Trophoblast cell (in vitro differentiated cells and primary cell): ENCODE measurements around the gene C1GALT1.

Experiments used
- DNase-seq, 2 donors: peaks; one replicate each; pipeline ENCODE4 v3.0.0-alpha.2; 2016
- H2AFZ ChIP-seq: 2 replicates; pipeline ENCODE4 v1.6.1; 2013; ENCODE audit warnings: low read length, moderate library complexity, mild to moderate bottlenecking; ENCODE audit not compliant: insufficient read depth, poor library complexity
- H2AK5ac ChIP-seq: 2 replicates; pipeline ENCODE4 v1.6.1; 2013; ENCODE audit warnings: mild to moderate bottlenecking, low read length
- H2BK120ac ChIP-seq: 2 replicates; pipeline ENCODE4 v1.6.1; 2013; ENCODE audit warnings: low read length, mild to moderate bottlenecking, moderate library complexity; ENCODE audit not compliant: insufficient read depth, poor library complexity
- H2BK12ac ChIP-seq: 2 replicates; pipeline ENCODE4 v1.6.1; 2013; ENCODE audit warnings: mild to moderate bottlenecking, low read length, moderate library complexity
- H2BK5ac ChIP-seq: 2 replicates; pipeline ENCODE4 v1.6.1; 2013; ENCODE audit warnings: low read length, low read depth, moderate library complexity, mild to moderate bottlenecking; ENCODE audit not compliant: poor library complexity
- H3K14ac ChIP-seq: 2 replicates; pipeline ENCODE4 v1.6.1; 2013; ENCODE audit warnings: mild to moderate bottlenecking, low read length
- H3K18ac ChIP-seq: 2 replicates; pipeline ENCODE4 v1.6.1; 2013; ENCODE audit warnings: mild to moderate bottlenecking, low read length
- H3K23ac ChIP-seq: 2 replicates; pipeline ENCODE4 v1.6.1; 2013; ENCODE audit warnings: low read length
- H3K27ac ChIP-seq: 2 replicates; pipeline ENCODE4 v1.5.1; 2013; ENCODE audit warnings: low read depth, mild to moderate bottlenecking, inconsistent platforms, low read length, moderate library complexity
- H3K27me3 ChIP-seq: 2 replicates; pipeline ENCODE4 v1.6.1; 2013; ENCODE audit warnings: inconsistent platforms, mild to moderate bottlenecking, low read length, moderate library complexity; ENCODE audit not compliant: insufficient read depth
- H3K36me3 ChIP-seq, 2 experiments: 1 replicate in 1 of 2; 2 replicates in 1 of 2; pipeline ENCODE4 v1.6.1; 2013; ENCODE audit warnings: low read length in 2 of 2, mild to moderate bottlenecking in 2 of 2, moderate library complexity in 1 of 2; ENCODE audit not compliant: insufficient read depth in 2 of 2, control insufficient read depth in 1 of 2
- H3K4ac ChIP-seq: 2 replicates; pipeline ENCODE4 v1.6.1; 2013; ENCODE audit warnings: low read depth, mild to moderate bottlenecking, low read length, moderate library complexity
- H3K4me1 ChIP-seq, 2 experiments: 1 replicate in 1 of 2; 2 replicates in 1 of 2; pipeline ENCODE4 v1.6.1; 2013; ENCODE audit warnings: low read length in 2 of 2, mild to moderate bottlenecking in 2 of 2, moderate library complexity in 1 of 2; ENCODE audit not compliant: insufficient read depth in 2 of 2, control insufficient read depth in 1 of 2
- H3K4me2 ChIP-seq: 2 replicates; pipeline ENCODE4 v1.6.1; 2013; ENCODE audit warnings: inconsistent platforms, mild to moderate bottlenecking, low read length, moderate library complexity
- H3K4me3 ChIP-seq: 2 replicates; pipeline ENCODE4 v1.5.1; 2013; ENCODE audit warnings: mild to moderate bottlenecking, low read depth, low read length, inconsistent platforms
- H3K79me1 ChIP-seq: one replicate; pipeline ENCODE4 v1.6.1; 2013; ENCODE audit warnings: low read length
- H3K79me2 ChIP-seq: 2 replicates; pipeline ENCODE4 v1.6.1; 2013; ENCODE audit warnings: low read length, mild to moderate bottlenecking; ENCODE audit not compliant: control insufficient read depth, insufficient read depth, poor library complexity
- H3K9ac ChIP-seq: 2 replicates; pipeline ENCODE4 v1.6.1; 2013; ENCODE audit warnings: mild to moderate bottlenecking, low read length
- H3K9me3 ChIP-seq: 2 replicates; pipeline ENCODE4 v1.6.1; 2013; ENCODE audit warnings: low read depth, mild to moderate bottlenecking, control low read depth, inconsistent platforms, low read length; ENCODE audit not compliant: insufficient read depth
- H4K12ac ChIP-seq: 2 replicates; pipeline ENCODE4 v1.6.1; 2013; ENCODE audit warnings: low read depth, mild to moderate bottlenecking, low read length, moderate library complexity
- H4K8ac ChIP-seq: 2 replicates; pipeline ENCODE4 v1.6.1; 2013; ENCODE audit warnings: low read depth, mild to moderate bottlenecking, low read length, moderate library complexity
- H4K91ac ChIP-seq: one replicate; pipeline ENCODE4 v1.6.1; 2013; ENCODE audit warnings: low read depth, mild to moderate bottlenecking, low read length, moderate library complexity
- WGBS: extraction: QIAGEN DNeasy Blood & Tissue Kit; methylation state at CpG from one replicate; pipeline ENCODE4 v1.1.7; 2013; ENCODE audit warnings: missing lambda C conversion rate; ENCODE audit not compliant: insufficient read length, insufficient coverage; ENCODE audit errors: extremely low coverage; 5-methylcytosine and 5-hydroxymethylcytosine counted together

Gene C1GALT1

DNA sequence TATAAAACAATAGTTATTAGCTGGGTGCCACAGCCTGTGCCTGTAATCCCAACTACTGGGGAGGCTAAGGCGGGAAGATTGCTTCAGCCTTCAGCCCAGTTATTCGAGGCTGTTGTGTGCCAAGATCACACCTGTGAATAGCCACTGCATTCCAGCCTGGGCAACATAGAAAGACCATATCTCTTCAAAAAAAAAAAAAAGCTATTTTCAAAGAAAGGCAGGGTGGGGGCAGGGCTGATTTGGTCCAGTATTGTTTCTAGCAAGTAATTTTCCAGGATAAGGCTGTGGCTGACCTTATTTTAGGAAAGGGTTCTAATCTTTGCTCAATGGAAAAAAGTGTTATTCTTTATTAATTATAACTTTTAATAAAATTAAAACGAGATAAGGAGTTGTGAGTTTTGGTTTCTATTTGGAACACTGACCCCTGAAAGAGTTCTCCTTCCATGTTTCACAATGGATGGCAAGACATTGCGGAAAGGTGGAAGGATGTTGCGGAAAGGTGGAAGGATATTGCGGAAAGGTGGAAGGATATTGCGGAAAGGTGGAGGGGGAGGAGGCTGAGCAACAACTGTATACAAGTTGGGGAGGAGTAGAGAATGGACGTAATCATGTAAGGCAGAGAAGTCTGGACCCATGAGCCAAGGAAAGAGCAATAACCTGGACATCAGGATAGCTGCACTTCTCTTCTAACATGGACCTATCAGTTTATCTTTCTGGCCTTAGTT is 1.5 kb upstream of the C1GALT1 start:
- peaks cover under 1% of the 10 kb centered on the region in 2 experiments for H3K36me3 ChIP-seq
- H3K23ac ChIP-seq, result no peak overlapping the region
- H4K8ac ChIP-seq, result no peak overlapping the region
- H2BK120ac ChIP-seq, result peak overlapping the region; percentile 81
- H3K79me2 ChIP-seq, result peaks cover 9% of the 10 kb centered on the region
- H3K18ac ChIP-seq, result no peak overlapping the region
- H4K12ac ChIP-seq, result no peak overlapping the region
- no peak overlapping the region for H2AK5ac ChIP-seq
- no peak overlapping the region for H2AFZ ChIP-seq
- DNase-seq, result no peak
- 100% methylated on average over 4 of the region's 8 CpGs for WGBS
- no peaks in the 10 kb centered on the region for H3K27me3 ChIP-seq
- H2BK12ac ChIP-seq, result peak overlapping the region; percentile 98
- H2BK5ac ChIP-seq, result peak overlapping the region; percentile 62
- peaks cover 27% of the 10 kb centered on the region for H3K79me1 ChIP-seq
- no peak overlapping the region for H3K4me3 ChIP-seq
- H3K27ac ChIP-seq, result no peak overlapping the region
- peak overlapping the region; percentile 88 for H4K91ac ChIP-seq
- peaks cover 5 to 8% of the 10 kb centered on the region in 2 experiments for H3K4me1 ChIP-seq
- H3K4ac ChIP-seq, result peak overlapping the region; percentile 59
- no peak overlapping the region for H3K9ac ChIP-seq
- H3K9me3 ChIP-seq, result no peaks in the 10 kb centered on the region
- H3K4me2 ChIP-seq, result no peak overlapping the region
- no peak overlapping the region for H3K14ac ChIP-seq

DNA sequence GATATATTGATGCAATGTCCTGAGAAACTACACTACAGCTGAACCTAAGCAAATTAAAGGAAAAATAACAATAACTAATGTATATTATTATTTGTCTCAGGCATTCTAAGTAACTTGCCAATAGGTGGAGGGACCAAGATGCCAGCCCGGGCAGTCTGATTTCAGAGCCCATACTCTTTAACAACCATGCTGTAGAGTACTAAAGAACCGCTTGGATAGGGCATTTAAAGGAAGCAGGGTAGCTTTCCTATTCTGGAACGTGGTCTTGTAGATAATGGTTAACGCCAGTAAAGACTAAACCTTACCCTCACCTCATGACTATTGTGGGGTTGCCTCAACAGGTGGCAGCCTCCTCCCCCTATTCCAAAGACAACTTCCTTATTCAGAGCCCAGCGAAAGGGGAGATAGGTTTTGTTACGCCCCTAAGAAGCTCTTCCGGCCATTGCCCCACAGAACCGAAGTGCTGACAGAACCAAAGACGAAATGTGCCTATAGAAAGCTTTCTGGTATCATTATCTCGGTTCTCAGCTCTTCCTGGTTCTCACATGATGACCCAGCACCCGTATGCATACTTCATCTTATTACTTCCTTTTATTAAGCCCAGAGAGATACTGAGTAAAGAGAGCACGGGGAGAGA is 707 bp upstream of the C1GALT1 start:
- no peak overlapping the region for H2AFZ ChIP-seq
- peak overlapping the region; percentile 72 for H3K4me3 ChIP-seq
- H4K12ac ChIP-seq, result peak overlapping the region; percentile 6
- WGBS, result no CpG with 5 or more reads among the region's 12 CpGs
- H3K27ac ChIP-seq, result peak overlapping the region; percentile 92
- DNase-seq, result peak; percentile 34 to 67
- H3K9me3 ChIP-seq, result no peaks in the 10 kb centered on the region
- peak overlapping the region; percentile 8 for H3K18ac ChIP-seq
- peak overlapping the region; percentile 12 for H4K91ac ChIP-seq
- peak overlapping the region; percentile 58 for H2BK5ac ChIP-seq
- peaks cover 27% of the 10 kb centered on the region for H3K79me1 ChIP-seq
- H2BK12ac ChIP-seq, result no peak overlapping the region
- peaks cover 2 to 4% of the 10 kb centered on the region in 2 experiments for H3K36me3 ChIP-seq
- peak overlapping the region; percentile 81 for H3K9ac ChIP-seq
- no peak overlapping the region for H2BK120ac ChIP-seq
- peak overlapping the region; percentile 64 for H4K8ac ChIP-seq
- H3K27me3 ChIP-seq, result no peaks in the 10 kb centered on the region
- peak overlapping the region; percentile 63 for H3K14ac ChIP-seq
- peaks cover 9% of the 10 kb centered on the region for H3K79me2 ChIP-seq
- H3K4ac ChIP-seq, result no peak overlapping the region
- no peak overlapping the region for H3K23ac ChIP-seq
- peak overlapping the region; percentile 92 for H3K4me2 ChIP-seq
- no peak overlapping the region for H2AK5ac ChIP-seq
- H3K4me1 ChIP-seq, result peaks cover 5 to 8% of the 10 kb centered on the region in 2 experiments

DNA sequence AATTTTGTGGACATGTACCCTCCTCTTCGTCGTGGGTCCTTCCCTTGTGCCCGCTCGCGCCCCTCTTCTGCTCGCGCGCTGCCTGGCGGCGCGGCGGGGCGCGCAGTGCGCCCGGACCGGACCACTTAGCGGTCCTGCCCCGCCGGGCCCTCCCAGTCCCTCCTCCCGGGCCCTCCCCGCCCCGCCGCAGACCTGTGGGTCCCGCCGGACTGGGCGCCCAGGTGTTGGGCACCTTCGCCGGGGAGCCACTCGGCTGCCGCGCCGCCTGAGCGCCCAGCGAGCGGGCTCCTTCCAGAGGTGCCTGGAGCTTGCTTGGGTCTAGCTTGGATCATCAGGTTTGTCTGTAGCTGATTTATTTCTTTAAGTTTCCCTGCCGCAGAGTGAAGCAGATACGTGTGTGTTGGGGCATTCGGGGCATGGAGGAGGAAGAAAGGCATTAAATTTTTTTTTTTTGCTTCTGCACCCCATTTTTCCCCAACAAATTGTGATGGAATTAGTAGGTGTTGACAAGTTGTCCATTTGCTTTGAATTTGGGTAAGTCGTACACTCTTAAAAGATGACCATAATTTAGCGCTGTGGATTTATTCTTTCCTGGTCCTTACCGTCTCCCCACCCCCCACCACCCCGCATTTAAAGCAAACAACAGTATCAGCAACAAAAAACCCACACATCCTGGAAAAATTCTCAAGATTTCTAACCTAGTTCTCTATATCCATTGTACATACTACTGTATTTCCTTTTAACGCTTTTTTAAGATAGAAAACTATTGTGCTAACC is 905 bp downstream of the C1GALT1 start:
- Histone ChIP-seq H2BK120ac (peak overlapping the region; percentile 91), H3K4me1 (peaks cover 5 to 8% of the 10 kb centered on the region in 2 experiments), H2AFZ (peak overlapping the region; percentile 82), H3K36me3 (peaks cover 2 to 4% of the 10 kb centered on the region in 2 experiments), H3K9ac (peak overlapping the region; percentile 65), H3K23ac (no peak overlapping the region), H4K8ac (peak overlapping the region; percentile 85), H3K4me3 (peak overlapping the region; percentile 94), H2BK12ac (peak overlapping the region; percentile 41), H3K4me2 (peak overlapping the region; percentile 71), H3K27ac (peak overlapping the region; percentile 95), H3K79me2 (peaks cover 9% of the 10 kb centered on the region), H4K91ac (peak overlapping the region; percentile 87), H3K27me3 (no peaks in the 10 kb centered on the region), H3K14ac (peak overlapping the region; percentile 97), H4K12ac (peak overlapping the region; percentile 61), H2AK5ac (peak overlapping the region; percentile 39), H3K79me1 (peaks cover 23% of the 10 kb centered on the region), H3K9me3 (no peaks in the 10 kb centered on the region), H2BK5ac (peak overlapping the region; percentile 92), H3K4ac (peak overlapping the region; percentile 44), H3K18ac (peak overlapping the region; percentile 94)
- no CpG with 5 or more reads among the region's 44 CpGs for WGBS
- peak; percentile 47 to 62 for DNase-seq

DNA sequence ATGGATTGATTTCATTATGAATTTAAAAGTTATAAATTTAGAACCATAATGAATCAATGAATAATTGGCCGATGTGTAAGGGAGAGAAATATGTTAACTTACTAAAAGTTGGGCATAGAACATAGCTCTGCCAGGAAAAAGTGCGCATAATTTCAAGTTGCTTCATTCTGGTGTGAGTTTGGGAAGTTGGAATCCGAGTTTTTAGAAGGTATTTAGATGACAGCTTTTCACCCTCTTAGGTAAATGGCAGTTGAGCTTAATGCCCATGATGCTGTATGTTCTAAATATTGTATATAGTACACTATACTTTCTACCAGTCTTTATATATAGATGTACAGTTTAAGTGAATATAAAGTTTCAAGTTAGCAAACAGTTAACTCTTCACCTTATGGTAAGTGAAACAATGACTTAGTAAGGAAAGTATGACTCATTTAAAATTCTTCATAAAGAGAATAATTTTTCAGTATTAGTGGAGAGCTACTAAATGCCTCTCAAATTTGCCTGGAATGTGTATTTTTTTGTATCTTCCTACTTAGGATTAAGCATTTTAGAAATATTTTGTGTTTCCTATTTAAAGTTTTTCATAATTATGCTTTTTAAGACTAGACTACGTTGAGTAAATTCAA is 1.6 kb downstream of the C1GALT1 start:
- peaks cover 9% of the 10 kb centered on the region for H3K79me2 ChIP-seq
- H3K4me1 ChIP-seq, result peaks cover 3 to 6% of the 10 kb centered on the region in 2 experiments
- peaks cover 2 to 4% of the 10 kb centered on the region in 2 experiments for H3K36me3 ChIP-seq
- WGBS, result no CpG with 5 or more reads among the region's 4 CpGs
- no peak overlapping the region for H3K23ac ChIP-seq
- H2BK12ac ChIP-seq, result no peak overlapping the region
- H4K91ac ChIP-seq, result no peak overlapping the region
- no peaks in the 10 kb centered on the region for H3K9me3 ChIP-seq
- H3K27me3 ChIP-seq, result no peaks in the 10 kb centered on the region
- no peak overlapping the region for H3K14ac ChIP-seq
- H2BK120ac ChIP-seq, result no peak overlapping the region
- no peak overlapping the region for H4K12ac ChIP-seq
- no peak overlapping the region for H3K9ac ChIP-seq
- DNase-seq, result peak in 1 of 2 donors; percentile 11
- no peak overlapping the region for H2AFZ ChIP-seq
- no peak overlapping the region for H2AK5ac ChIP-seq
- peak overlapping the region; percentile 65 for H3K4me2 ChIP-seq
- peaks cover 20% of the 10 kb centered on the region for H3K79me1 ChIP-seq
- no peak overlapping the region for H3K4me3 ChIP-seq
- H3K4ac ChIP-seq, result peak overlapping the region; percentile 46
- no peak overlapping the region for H3K18ac ChIP-seq
- H2BK5ac ChIP-seq, result no peak overlapping the region
- no peak overlapping the region for H3K27ac ChIP-seq
- H4K8ac ChIP-seq, result no peak overlapping the region
